ENCODE results near the gene TRIM32. TPM values are rescaled to one million over a fixed set of nuclear protein-coding genes. Genes with fewer than 3 reads are reported as not detected.

TRIM32 gene
- total RNA-seq, 1 experiment from 2014 or later, result 23.2 TPM

- Histone ChIP-seq H3K79me2 (ENCODE audit: insufficient read depth, low read length) (peaks cover 90% of the 10 kb centered on the region), H3K27me3 (ENCODE audit: insufficient read depth, low read length) (no peaks in the 10 kb centered on the region), H3K9me3 (ENCODE audit: control insufficient read depth in 1 of 2, insufficient read depth in 1 of 2, low read depth in 1 of 2, low read length in 2 of 2) (no peaks in the 10 kb centered on the region), H3K36me3 (ENCODE audit: control insufficient read depth in 1 of 2, insufficient read depth in 2 of 2, low read length in 2 of 2) (peaks cover 0 to under 1% of the 10 kb centered on the region in 2 experiments; a peak in 2 of 4 replicates), H3K4me2 (ENCODE audit: low read length) (no peak overlapping the region), H4K20me1 (ENCODE audit: insufficient read depth) (0 out of 2 replicates have a peak, but pooled peaks cover 6% of the 10 kb centered on the region), H3K9me2 (ENCODE audit: insufficient read depth) (no peaks in the 10 kb centered on the region), H3K27ac (ENCODE audit: low read depth, low read length) (no peak overlapping the region), H2AFZ (ENCODE audit: low read depth, low read length, poor library complexity, severe bottlenecking) (no peak overlapping the region), H3K9ac (ENCODE audit: low read length) (no peak overlapping the region), H3K4me3 (replicated peaks in 1 of 2; ENCODE audit: low read depth in 1 of 2, low read length in 2 of 2) (no peak overlapping the region), H3K4me1 (ENCODE audit: control insufficient read depth in 1 of 2, insufficient read depth in 2 of 2, low read length in 2 of 2) (peaks cover 0 to 10% of the 10 kb centered on the region in 2 experiments; a peak in 2 of 4 replicates)
- ChIA-PET CTCF (no interaction called here), RAD21 (ENCODE audit: low non-redundant PET in 1 of 2, low total read pairs in 2 of 2, uncharacterized antibody in 2 of 2, unreplicated experiment in 2 of 2) (no interaction called here), POLR2A (no interaction called here)
- no TSS peak for BruUV-seq (replicated peaks)
- intact Hi-C loops (cut with micrococcal nuclease), result no loop called here
- no peak for TF ChIP-seq POLR2AphosphoS5 (IDR thresholded peaks at IDR 0.05; ENCODE audit: low read depth, low read length)
- TF ChIP-seq MAX (IDR thresholded peaks at IDR 0.05), result no peak
- TF ChIP-seq ZFX (IDR thresholded peaks at IDR 0.05), result no peak
- TF ChIP-seq ELF1 (IDR thresholded peaks at IDR 0.05; ENCODE audit: borderline replicate concordance, low read depth), result no peak
- TF ChIP-seq JUND (IDR thresholded peaks at IDR 0.05), result no peak
- TF ChIP-seq ATF3 (IDR thresholded peaks at IDR 0.05), result no peak
- no peak for TF ChIP-seq EZH2phosphoT487 (IDR thresholded peaks at IDR 0.05; ENCODE audit: borderline replicate concordance)
- no peak for TF ChIP-seq FOSL1 (IDR thresholded peaks at IDR 0.05; ENCODE audit: low read depth)
- TF ChIP-seq CBX3 (IDR thresholded peaks at IDR 0.05; ENCODE audit: low read depth), result no peak
- TF ChIP-seq ZBTB33 (IDR thresholded peaks at IDR 0.05; ENCODE audit: extremely low read depth, insufficient replicate concordance, low read length), result no peak
- TF ChIP-seq TCF7L2 (IDR thresholded peaks at IDR 0.05; ENCODE audit: borderline replicate concordance, extremely low read depth, insufficient read depth, insufficient read length), result no peak
- TF ChIP-seq CTCF (IDR thresholded peaks at IDR 0.05 in 2 of 3, conservative IDR thresholded peaks at IDR 0.05 in 1 of 3; ENCODE audit: borderline replicate concordance in 1 of 3, insufficient read depth in 1 of 3, low read depth in 2 of 3, low read length in 2 of 3), result no peak
- no peak for TF ChIP-seq ZNF274 (IDR thresholded peaks at IDR 0.05; ENCODE audit: low read depth, low read length)
- no peak for TF ChIP-seq CEBPB (IDR thresholded peaks at IDR 0.05; ENCODE audit: low read depth)
- TF ChIP-seq YY1 (IDR thresholded peaks at IDR 0.05; ENCODE audit: extremely low read depth, insufficient replicate concordance, low read depth, low read length), result no peak
- TF ChIP-seq EZH2 (IDR thresholded peaks at IDR 0.05), result no peak
- TF ChIP-seq REST (IDR thresholded peaks at IDR 0.05; ENCODE audit: low read depth), result no peak
- no peak for TF ChIP-seq EGR1 (IDR thresholded peaks at IDR 0.05; ENCODE audit: low read depth)
- no peak for TF ChIP-seq SP1 (IDR thresholded peaks at IDR 0.05; ENCODE audit: low read depth)
- no peak for TF ChIP-seq RAD21 (IDR thresholded peaks at IDR 0.05; ENCODE audit: low read depth)
- DNase-seq (ENCODE audit: low read depth, low spot score) (no peak), ATAC-seq (no peak)
Measured at GRCh38 chr9:116692616-116693015, 5.5 kb downstream of the TRIM32 start.
